Activated T-cell treated with anti-CD3 and anti-CD28 coated beads for 1 hour (primary cell): ENCODE results near the gene AGPAT3.
"Not testable (repeated sequence)": the region's sequence is repeated elsewhere in the genome, so short reads cannot be mapped to it uniquely, and the experiment has no call there.

Source experiments
- DNase-seq: peaks from one replicate; pipeline ENCODE4 v3.0.0-alpha.2; 2020; ENCODE audit warnings: low read depth

Gene AGPAT3

DNA sequence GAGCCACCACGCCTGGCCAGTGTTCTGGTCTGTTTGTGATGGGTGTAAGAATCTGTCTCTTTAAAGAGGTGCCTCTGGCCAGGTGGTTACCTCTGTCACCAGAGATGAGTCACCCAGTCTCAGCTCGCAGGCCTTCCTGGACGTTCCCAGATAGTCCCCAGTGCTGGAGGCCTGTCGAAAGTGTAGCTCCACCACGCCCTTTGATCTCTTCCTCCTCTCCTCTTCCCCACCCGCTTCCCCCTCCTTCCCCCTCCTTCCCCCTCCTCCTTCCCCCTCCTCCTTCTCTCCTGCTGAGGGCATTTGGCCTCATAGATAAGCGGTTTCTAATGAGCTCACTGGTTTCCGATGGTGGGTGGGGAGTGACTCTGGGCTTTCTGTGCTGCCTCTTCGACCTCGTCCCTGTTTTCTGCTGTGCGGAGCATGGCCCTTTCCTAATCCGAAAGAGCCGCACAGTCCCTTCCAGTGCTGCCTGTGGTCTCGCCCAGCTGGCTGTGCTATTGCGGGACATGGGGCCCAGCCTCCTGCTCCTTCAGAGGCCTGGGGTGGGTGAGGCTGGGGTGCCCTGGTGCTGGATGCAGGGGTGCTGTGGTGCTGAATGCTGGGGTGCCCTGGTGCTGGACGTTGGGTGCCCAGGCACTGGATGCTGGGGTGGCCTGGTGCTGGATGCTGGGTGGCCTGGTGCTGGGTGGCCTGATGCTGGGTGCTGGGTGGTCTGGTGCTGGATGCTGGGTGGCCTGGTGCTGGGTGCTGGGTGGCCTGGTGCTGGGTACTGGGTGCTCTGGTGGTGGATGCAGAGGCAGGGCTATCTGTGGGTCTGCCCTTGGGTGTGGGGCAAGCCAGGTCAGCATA lies 19.2 kb downstream of the AGPAT3 start:
- DNase-seq: no peak

DNA sequence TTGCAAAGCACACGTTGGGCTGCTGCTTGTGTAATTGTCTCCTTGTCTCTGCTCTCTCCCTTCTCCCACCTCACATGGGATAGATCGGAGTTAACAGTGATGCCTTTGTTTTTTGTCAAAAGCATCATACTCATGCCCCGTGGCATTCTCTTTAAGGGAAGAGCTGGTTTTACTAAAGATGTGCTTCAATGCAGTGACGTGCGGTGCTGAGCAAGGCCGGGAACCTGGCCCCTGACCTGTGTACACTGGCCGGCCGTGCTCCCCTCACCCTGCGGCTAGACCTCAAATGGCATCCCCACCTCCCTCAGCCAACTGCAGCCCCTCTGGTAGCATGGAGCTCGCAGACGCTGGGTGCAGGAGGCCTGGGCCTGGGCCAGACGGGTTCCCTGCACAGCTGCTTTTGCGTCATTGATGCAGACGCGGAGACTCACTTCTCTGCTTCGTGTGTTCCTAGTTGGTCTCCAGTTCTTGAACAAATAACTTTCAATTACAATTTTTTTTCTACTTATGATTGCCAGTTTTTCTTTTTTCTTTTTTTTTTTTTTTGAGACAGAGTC lies 19.9 kb downstream of the AGPAT3 start:
- no peak for DNase-seq

DNA sequence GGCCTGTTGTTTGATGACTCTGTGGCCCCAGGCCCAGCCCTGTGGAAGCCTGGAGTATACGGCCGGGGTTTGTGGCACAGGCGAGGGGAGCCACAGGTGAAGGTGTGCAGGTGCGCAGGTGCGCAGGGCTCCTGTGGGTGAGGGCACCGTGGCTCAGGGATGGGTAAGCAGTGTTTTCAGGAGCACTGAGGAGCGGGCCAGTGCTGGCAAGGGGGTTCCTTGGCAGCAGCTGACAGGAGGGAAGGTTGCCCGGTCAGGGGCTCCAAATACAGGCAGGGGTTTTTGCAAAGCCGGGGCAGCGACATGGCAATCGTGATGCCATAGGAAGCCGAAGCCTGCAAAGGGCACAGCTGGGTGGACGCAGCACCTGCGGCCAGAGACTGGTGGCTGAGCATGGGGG lies 20.7 kb downstream of the AGPAT3 start:
- DNase-seq: no peak

- DNase-seq: no peak
These were observed 21.5 kb downstream of the AGPAT3 start for GRCh38 chr21:43886565-43886964.

DNA sequence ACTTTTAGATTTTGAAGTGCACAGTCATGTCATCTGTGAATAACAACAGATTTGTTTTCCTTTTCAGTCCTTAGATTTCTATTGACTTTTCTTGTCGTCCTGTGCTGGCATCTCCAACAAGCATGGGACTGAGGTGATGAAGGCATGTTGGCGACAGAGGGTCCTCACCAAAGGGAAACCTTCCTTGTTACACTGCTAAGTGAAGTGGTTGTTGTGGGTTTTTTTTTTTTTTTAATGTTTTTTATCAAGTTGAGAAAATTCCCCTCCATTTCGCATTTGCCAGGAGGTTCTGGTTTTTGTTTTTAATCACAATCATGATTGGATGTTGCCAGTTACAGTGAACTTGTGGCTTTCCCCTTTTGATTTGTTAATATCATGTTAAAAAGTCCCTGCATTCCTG lies 24.0 kb downstream of the AGPAT3 start:
- DNase-seq: no peak

- DNase-seq: no peak
These were observed 25.0 kb downstream of the AGPAT3 start for GRCh38 chr21:43890042-43890441.

DNA sequence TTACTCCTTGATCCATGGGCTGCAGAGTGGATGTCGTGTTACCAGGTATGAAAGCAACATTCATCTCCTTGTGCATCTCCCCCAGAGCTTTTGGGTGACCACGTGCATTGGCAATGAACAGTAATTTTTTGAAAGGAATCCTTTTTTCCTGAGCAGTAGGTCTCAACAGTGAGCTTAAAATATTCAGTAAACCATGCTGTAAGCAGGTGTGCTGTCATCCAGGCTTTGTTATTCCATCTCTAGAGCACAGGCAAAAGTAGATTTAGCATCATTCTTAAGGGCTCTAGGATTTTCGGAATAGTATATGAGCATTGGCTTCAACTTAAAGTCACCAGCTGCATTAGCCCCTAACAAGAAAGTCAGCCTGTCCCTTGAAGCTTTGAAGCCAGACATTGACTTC lies 27.3 kb downstream of the AGPAT3 start:
- DNase-seq: no peak

DNA sequence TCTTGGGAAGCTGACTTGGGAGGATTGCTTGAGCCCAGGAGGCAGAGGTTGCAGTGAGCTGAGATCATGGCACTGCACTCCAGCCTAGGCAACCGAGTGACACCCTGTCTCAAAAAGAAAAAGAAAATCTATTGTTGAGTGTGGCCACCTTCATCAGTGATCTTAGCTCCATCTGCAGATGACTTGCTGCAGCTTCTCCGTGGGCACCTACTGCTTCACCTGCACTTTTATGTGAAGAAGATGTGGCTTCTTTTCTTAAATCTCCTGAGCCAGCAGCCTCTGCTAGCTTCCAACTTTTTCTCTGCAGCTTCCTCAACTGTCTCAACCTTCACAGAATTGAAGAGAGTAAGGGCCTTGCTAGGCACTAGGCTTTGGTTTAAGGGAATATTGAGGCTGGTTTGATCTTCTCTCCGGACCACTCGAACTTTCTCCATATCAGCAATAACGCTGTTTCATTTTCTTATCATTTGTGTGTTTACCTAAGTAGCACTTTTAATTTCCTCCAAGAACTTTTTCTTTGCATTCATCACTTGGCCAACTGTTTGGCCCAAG lies 28.0 kb downstream of the AGPAT3 start:
- DNase-seq: no peak

- no peak for DNase-seq
These were observed 28.6 kb downstream of the AGPAT3 start for GRCh38 chr21:43893536-43894205.

DNA sequence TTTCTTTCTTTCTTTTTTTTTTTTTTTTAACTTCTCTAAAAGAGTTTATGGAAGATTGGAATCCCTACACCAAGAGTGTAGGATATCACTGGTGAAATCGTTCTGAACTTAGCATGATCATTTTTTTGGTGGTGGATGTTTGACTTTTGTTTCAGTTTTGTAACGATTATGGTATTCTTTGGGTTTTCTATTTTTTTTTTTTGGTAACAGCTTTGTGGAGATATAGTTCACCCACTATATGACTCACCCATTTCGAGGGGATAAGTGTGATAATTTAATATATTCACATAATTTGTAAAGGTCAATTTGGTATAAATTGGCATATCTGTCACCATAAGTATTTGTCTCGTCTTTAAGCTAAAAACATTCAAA lies 29.2 kb downstream of the AGPAT3 start:
- DNase-seq: no peak

- DNase-seq: no peak
These were observed 30.2 kb downstream of the AGPAT3 start for GRCh38 chr21:43895196-43895595.

GRCh38 chr21:43896696-43897299 lies 31.8 kb downstream of the AGPAT3 start:
- DNase-seq: not testable (repeated sequence)

DNA sequence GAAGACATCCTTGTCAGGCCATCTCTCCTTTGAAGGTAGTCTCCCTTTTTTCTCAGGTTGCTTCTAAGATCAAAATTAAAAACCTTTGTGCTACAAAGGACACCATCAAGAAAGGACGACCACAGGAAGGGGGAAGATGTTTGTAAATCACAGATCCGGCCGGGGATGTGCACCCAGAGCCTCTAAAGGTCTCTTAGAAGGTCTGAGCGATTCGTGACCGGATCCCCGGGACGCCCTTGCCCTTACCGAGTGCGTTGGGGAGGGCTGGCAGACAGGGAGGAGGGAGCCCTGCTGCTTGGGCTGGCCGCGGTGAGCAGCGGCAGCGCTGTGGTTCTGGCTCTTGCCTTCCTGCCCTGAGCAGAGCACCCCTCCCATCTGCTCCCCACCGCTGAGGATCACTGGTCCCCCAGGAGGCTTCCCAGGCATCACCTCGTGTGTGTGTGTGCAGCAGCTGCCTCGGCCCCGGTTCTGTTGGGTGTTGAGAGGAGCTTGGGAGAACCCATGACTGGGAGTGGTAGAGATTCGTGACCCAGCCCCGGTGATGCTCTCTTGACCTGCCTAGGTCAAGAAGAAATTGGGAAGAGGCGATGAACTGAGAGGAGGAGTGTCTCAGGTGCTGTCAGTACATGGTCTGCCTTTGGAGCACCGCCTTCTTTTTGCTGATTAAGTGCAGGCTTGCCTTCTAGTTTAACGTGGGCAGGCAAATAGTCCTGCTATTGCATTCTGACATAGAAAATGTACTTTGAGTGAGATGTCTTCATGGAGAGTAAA lies 34.5 kb downstream of the AGPAT3 start:
- no peak for DNase-seq

DNA sequence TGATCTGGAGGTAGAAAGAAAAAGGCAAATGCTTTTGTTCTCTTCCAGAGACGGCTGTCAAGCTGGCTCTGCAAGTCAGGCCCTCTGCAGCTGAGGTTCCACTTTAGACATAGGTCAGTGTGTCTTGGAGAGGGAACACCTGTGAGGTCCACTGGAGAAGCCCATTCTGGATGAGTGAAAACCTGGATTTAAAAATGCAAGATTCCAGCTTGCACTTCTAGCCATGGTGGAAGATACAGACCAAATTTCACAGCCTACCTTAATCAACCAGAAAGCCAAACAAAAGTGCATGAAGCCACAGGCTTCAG lies 35.0 kb downstream of the AGPAT3 start:
- no peak for DNase-seq

GRCh38 chr21:43900690-43901089 lies 35.7 kb downstream of the AGPAT3 start:
- no peak for DNase-seq

GRCh38 chr21:43902441-43902840 lies 37.4 kb downstream of the AGPAT3 start:
- DNase-seq: no peak

GRCh38 chr21:43903451-43904091 lies 38.5 kb downstream of the AGPAT3 start:
- no peak for DNase-seq

DNA sequence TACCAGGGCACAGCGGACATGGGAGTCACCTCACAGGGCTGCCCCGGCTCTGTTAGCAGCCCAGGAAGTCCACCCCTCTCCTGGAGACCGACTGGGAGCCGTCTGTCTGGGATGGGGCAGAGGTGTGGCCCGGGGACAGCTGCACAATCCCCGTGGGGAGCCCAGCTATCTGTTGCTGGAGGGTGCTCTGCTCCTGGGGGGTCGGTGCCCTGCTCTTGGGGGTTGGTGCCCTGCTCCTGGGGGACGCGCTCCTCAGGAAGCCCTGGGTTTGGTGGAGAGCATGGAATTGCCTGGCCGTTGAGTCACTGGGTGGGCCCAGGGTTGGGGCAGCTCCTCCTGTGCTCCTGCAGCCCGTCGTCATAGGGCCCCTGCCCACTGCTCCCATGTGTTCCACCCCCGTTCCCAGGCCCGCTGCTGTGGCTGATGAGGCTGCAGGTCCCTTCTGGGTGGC lies 39.3 kb downstream of the AGPAT3 start:
- DNase-seq: no peak

GRCh38 chr21:43905726-43906455 lies 40.9 kb downstream of the AGPAT3 start:
- DNase-seq: no peak

GRCh38 chr21:43906585-43907370 lies 41.8 kb downstream of the AGPAT3 start:
- DNase-seq: no peak
